Pancreas (tissue), 10 donors: ENCODE measurements around the gene LTB. TPM values are rescaled to one million over a fixed set of nuclear protein-coding genes. Genes with fewer than 3 reads are reported as not detected.

Source experiments
- ATAC-seq, 4 donors: fragments of 200-7000 bp; cut with Tn5 transposase; one replicate each; pipeline versions ENCODE4 v1.8.0 to v1.9.1; 2020; ENCODE audit warnings: mild to moderate bottlenecking in 4 of 4, moderate library complexity in 4 of 4
- DNase-seq, 6 donors: peaks; one replicate each; pipeline ENCODE4 v3.0.0-alpha.2; 2020
- FAIRE-seq: peaks from 2 replicates; lab custom pipeline; 2012; peaks lifted over from hg19 to GRCh38; lab: Jason Lieb, UNC
- H3K27ac ChIP-seq, 4 donors: fragments of 200-600 bp; sonication (generic); 1 replicate in 3 of 4; 2 replicates in 1 of 4; pipeline versions ENCODE4 v1.5.0 to v1.8.0; 2020
- H3K27me3 ChIP-seq, 4 donors: fragments of 200-600 bp; one replicate each; pipeline ENCODE4 v1.8.0; 2021
- H3K36me3 ChIP-seq, 3 donors: fragments of 200-600 bp; sonication (generic) in 1 of 3; one replicate each; pipeline versions ENCODE4 v1.5.0 to v1.8.0; 2020 to 2021
- H3K4me1 ChIP-seq, 3 donors: fragments of 200-600 bp; one replicate each; pipeline ENCODE4 v1.8.0; 2021
- H3K4me3 ChIP-seq, 4 donors: fragments of 200-600 bp; sonication (generic) in 2 of 4; one replicate each; pipeline versions ENCODE4 v1.5.0 to v1.8.0; 2020 to 2021
- H3K9me3 ChIP-seq, 4 donors: fragments of 200-600 bp; one replicate each; pipeline ENCODE4 v1.8.0; 2021
- CTCF ChIP-seq, 4 donors: fragments of 200-600 bp; sonication (generic) in 3 of 4; IDR thresholded peaks; one replicate each; pipeline versions ENCODE4 v1.5.0 to v1.8.0; 2021; ENCODE audit warnings: antibody characterized with exemption in 4 of 4
- WGBS, 2 donors: extraction: QIAGEN DNeasy Blood & Tissue Kit; methylation state at CpG; one replicate each; pipeline ENCODE4 v1.1.7; 2013; 5-methylcytosine and 5-hydroxymethylcytosine counted together
- intact Hi-C, 3 donors: fragments of 100-400 bp; cut with DNase I; formaldehyde crosslinking; loops; one replicate each; pipeline versions ENCODE4 v1.11.1 to v1.14.2; 2022
- polyA plus RNA-seq, 2 donors: library from polyadenylated mRNA; stranded (reverse); fragments of 200-250 nt; gene quantifications; one replicate each; pipeline ENCODE4 v1.2.3, GENCODE V29; 2013
- total RNA-seq, 6 donors: library from RNA; stranded (reverse); fragmentation: NEBNext Ultra II Directional in 4 of 6; extraction: Animal tissue kit (Norgen Biotek cat#: 25700) in 4 of 6; gene quantifications; one replicate each; pipeline versions ENCODE4 v1.2.1 to v1.2.4, GENCODE V29; 2021 to 2023
- donor health status: healthy with polysubstance abuse.
- donor health status: DM: no; HTN: no; CAD: no; lungs with moderate emphysema.
- donor health status: DM: no; HTN: no; CAD: no.
- donor health status: control.
- donor health status: control.
- donor health status: Bipolar disorder and iron deficiency.
- donor health status: DM: yes; HTN: yes; CAD: no.
- donor health status: DM: no; HTN: no; CAD: no.
- donor health status: DM: no; HTN: no; CAD: no.
- donor health status: DM: yes; HTN: yes; CAD: no.

The LTB gene
- total and polyA plus RNA-seq, 8 donors = 0.71 to 19.4 (median 2.1) TPM

GRCh38 chr6:31576897-31577578 is 5.2 kb downstream of the LTB start:
- Histone ChIP-seq H3K9me3 (no peaks in the 10 kb centered on the region), H3K36me3 (no peaks in the 10 kb centered on the region), H3K4me1 (peaks cover 0 to 14% (median 10%) of the 10 kb centered on the region in 3 donors), H3K4me3 (no peak overlapping the region), H3K27ac (no peak overlapping the region), H3K27me3 (no peaks in the 10 kb centered on the region)
- FAIRE-seq = no peak
- intact Hi-C loops = no loop called here
- DNase-seq = peak in 1 of 6 donors; percentile 47
- 85 to 91% methylated on average over 16 to 19 of the region's 19 CpGs for WGBS, 2 donors
- ATAC-seq = no peak
- TF ChIP-seq CTCF (IDR thresholded peaks at IDR 0.05) = no peak

GRCh38 chr6:31575952-31576685 is 6.1 kb downstream of the LTB start:
- DNase-seq (no peak), FAIRE-seq (no peak), ATAC-seq (no peak)
- Histone ChIP-seq H3K4me1 (peaks cover 0 to 14% (median 5%) of the 10 kb centered on the region in 3 donors), H3K4me3 (peak overlapping the region in 1 of 4 donors; percentile 22), H3K27ac (no peak overlapping the region), H3K9me3 (no peaks in the 10 kb centered on the region), H3K36me3 (no peaks in the 10 kb centered on the region), H3K27me3 (no peaks in the 10 kb centered on the region)
- no peak for TF ChIP-seq CTCF (IDR thresholded peaks at IDR 0.05)
- intact Hi-C loops = no loop called here
- WGBS, 2 donors = 71 to 80% methylated on average over 8 of the region's 8 CpGs

GRCh38 chr6:31575335-31575901 is 6.8 kb downstream of the LTB start, which contains the start of gene TNF:
Gene TNF, plus strand, starts transcription at chr6:31575565. Its CDS starts 177 bp downstream, at chr6:31575742.
- intact Hi-C loops = no loop called here
- FAIRE-seq = no peak

More at GRCh38 chr6:31575335-31575901, 6.8 kb downstream of the LTB start, which contains the start of gene TNF:
- no peak within 1 kb of the TSS for H3K27ac ChIP-seq
- 62 to 72% methylated on average over 18 to 19 of the region's 19 CpGs for WGBS, 2 donors
- ATAC-seq (peak in 2 of 4 donors; percentile 26 to 60), DNase-seq (peak in 2 of 6 donors; percentile 33 to 47)
- TF ChIP-seq CTCF (IDR thresholded peaks at IDR 0.05) = no peak
- H3K4me1 ChIP-seq = peaks cover 0 to 11% (median 5%) of the 10 kb centered on the region in 3 donors
- no peaks in the 10 kb centered on the region for H3K27me3 ChIP-seq
- H3K36me3 ChIP-seq = no peaks in the 10 kb centered on the region
- H3K9me3 ChIP-seq = no peaks in the 10 kb centered on the region
- H3K4me3 ChIP-seq = peak within 1 kb of the TSS in 1 of 4 donors; percentile 22
